Measurements from ENCODE around the gene LGALS4.
A peak's percentile ranks its signal among the peaks of the same experiment; 100 is the strongest.
"Not testable (repeated sequence)": the region's sequence is repeated elsewhere in the genome, so short reads cannot be mapped to it uniquely, and the experiment has no call there.

Gene LGALS4

GRCh38 chr19:38793671-38794070, 19.1 kb downstream of the LGALS4 start:
- H3K27me3 ChIP-seq (ENCODE audit: control insufficient read depth, low read length) = peaks cover 4% of the 10 kb centered on the region
- H3K4me1 ChIP-seq (ENCODE audit: control insufficient read depth, low read length) = peaks cover 18% of the 10 kb centered on the region
- H3K79me2 ChIP-seq (ENCODE audit: control insufficient read depth, low read length) = no peaks in the 10 kb centered on the region
- H3K4me2 ChIP-seq (ENCODE audit: low read length) = no peak overlapping the region
- no peaks in the 10 kb centered on the region for H3K9me3 ChIP-seq (ENCODE audit: control insufficient read depth, insufficient read depth, low read length)
- H3K9me2 ChIP-seq (replicated peaks; ENCODE audit: control insufficient read depth, low read length) = no peaks in the 10 kb centered on the region
- no peaks in the 10 kb centered on the region for H3F3A ChIP-seq (ENCODE audit: control insufficient read depth, insufficient read depth)
- no peak overlapping the region for H3K27ac ChIP-seq (ENCODE audit: low read depth, low read length)
- H3K4me3 ChIP-seq (ENCODE audit: low read length) = no peak overlapping the region
- TF ChIP-seq EZH2phosphoT487 (IDR thresholded peaks at IDR 0.05; ENCODE audit: borderline replicate concordance, low read length) = no peak
- TF ChIP-seq CTCF (IDR thresholded peaks at IDR 0.05; ENCODE audit: low read depth, low read length, poor library complexity, severe bottlenecking) = no peak
- no peaks in the 10 kb centered on the region for H3K36me3 ChIP-seq (ENCODE audit: control insufficient read depth, low read length)
- H4K20me1 ChIP-seq (ENCODE audit: control insufficient read depth, insufficient read depth, low read depth, low read length) = no peaks in the 10 kb centered on the region

GRCh38 chr19:38793177-38793576, 19.6 kb downstream of the LGALS4 start:
- Histone ChIP-seq H3K4me1 (ENCODE audit: control insufficient read depth, low read length) (peaks cover 18% of the 10 kb centered on the region), H4K20me1 (ENCODE audit: control insufficient read depth, insufficient read depth, low read depth, low read length) (no peaks in the 10 kb centered on the region), H3K36me3 (ENCODE audit: control insufficient read depth, low read length) (no peaks in the 10 kb centered on the region), H3K9me3 (ENCODE audit: control insufficient read depth, insufficient read depth, low read length) (no peaks in the 10 kb centered on the region), H3K4me2 (ENCODE audit: low read length) (no peak overlapping the region), H3K4me3 (ENCODE audit: low read length) (no peak overlapping the region), H3K27me3 (ENCODE audit: control insufficient read depth, low read length) (peaks cover 4% of the 10 kb centered on the region), H3F3A (ENCODE audit: control insufficient read depth, insufficient read depth) (no peaks in the 10 kb centered on the region), H3K79me2 (ENCODE audit: control insufficient read depth, low read length) (no peaks in the 10 kb centered on the region), H3K27ac (ENCODE audit: low read depth, low read length) (no peak overlapping the region), H3K9me2 (replicated peaks; ENCODE audit: control insufficient read depth, low read length) (no peaks in the 10 kb centered on the region)
- TF ChIP-seq EZH2phosphoT487 (IDR thresholded peaks at IDR 0.05; ENCODE audit: borderline replicate concordance, low read length) (no peak), CTCF (IDR thresholded peaks at IDR 0.05; ENCODE audit: low read depth, low read length, poor library complexity, severe bottlenecking) (no peak)

- Histone ChIP-seq H3K27me3 (ENCODE audit: control insufficient read depth, low read length) (peaks cover 4% of the 10 kb centered on the region), H3K9me2 (replicated peaks; ENCODE audit: control insufficient read depth, low read length) (no peaks in the 10 kb centered on the region), H3K4me2 (ENCODE audit: low read length) (peak overlapping the region; percentile 51), H3K4me3 (ENCODE audit: low read length) (peak overlapping the region; percentile 51), H3K79me2 (ENCODE audit: control insufficient read depth, low read length) (no peaks in the 10 kb centered on the region), H3F3A (ENCODE audit: control insufficient read depth, insufficient read depth) (no peaks in the 10 kb centered on the region), H3K27ac (ENCODE audit: low read depth, low read length) (no peak overlapping the region), H3K9me3 (ENCODE audit: control insufficient read depth, insufficient read depth, low read length) (no peaks in the 10 kb centered on the region), H4K20me1 (ENCODE audit: control insufficient read depth, insufficient read depth, low read depth, low read length) (no peaks in the 10 kb centered on the region), H3K4me1 (ENCODE audit: control insufficient read depth, low read length) (peaks cover 18% of the 10 kb centered on the region), H3K36me3 (ENCODE audit: control insufficient read depth, low read length) (no peaks in the 10 kb centered on the region)
- TF ChIP-seq EZH2phosphoT487 (IDR thresholded peaks at IDR 0.05; ENCODE audit: borderline replicate concordance, low read length) (no peak), CTCF (IDR thresholded peaks at IDR 0.05; ENCODE audit: low read depth, low read length, poor library complexity, severe bottlenecking) (peak; percentile 17)
Measured at GRCh38 chr19:38792250-38793111, 20.3 kb downstream of the LGALS4 start.

GRCh38 chr19:38791451-38792064, 21.2 kb downstream of the LGALS4 start:
- not testable (repeated sequence) for H3K27me3 ChIP-seq (ENCODE audit: control insufficient read depth, low read length); H4K20me1 ChIP-seq (ENCODE audit: control insufficient read depth, insufficient read depth, low read depth, low read length); H3K36me3 ChIP-seq (ENCODE audit: control insufficient read depth, low read length); H3K9me3 ChIP-seq (ENCODE audit: control insufficient read depth, insufficient read depth, low read length); H3F3A ChIP-seq (ENCODE audit: control insufficient read depth, insufficient read depth); H3K27ac ChIP-seq (ENCODE audit: low read depth, low read length); H3K9me2 ChIP-seq (replicated peaks; ENCODE audit: control insufficient read depth, low read length); H3K79me2 ChIP-seq (ENCODE audit: control insufficient read depth, low read length)
- Histone ChIP-seq H3K4me1 (ENCODE audit: control insufficient read depth, low read length) (peaks cover 18% of the 10 kb centered on the region), H3K4me3 (ENCODE audit: low read length) (0 out of 2 replicates have a peak overlapping the region, but pooled peaks have one; percentile 32), H3K4me2 (ENCODE audit: low read length) (peak overlapping the region; percentile 36; the same call in 1 of the 2 replicates)

- not testable (repeated sequence) for H3K36me3 ChIP-seq (ENCODE audit: control insufficient read depth, low read length); H3K9me3 ChIP-seq (ENCODE audit: control insufficient read depth, insufficient read depth, low read length); H4K20me1 ChIP-seq (ENCODE audit: control insufficient read depth, insufficient read depth, low read depth, low read length); H3K27me3 ChIP-seq (ENCODE audit: control insufficient read depth, low read length); H3F3A ChIP-seq (ENCODE audit: control insufficient read depth, insufficient read depth); H3K79me2 ChIP-seq (ENCODE audit: control insufficient read depth, low read length); H3K9me2 ChIP-seq (replicated peaks; ENCODE audit: control insufficient read depth, low read length); H3K27ac ChIP-seq (ENCODE audit: low read depth, low read length)
- Histone ChIP-seq H3K4me1 (ENCODE audit: control insufficient read depth, low read length) (peaks cover 16% of the 10 kb centered on the region), H3K4me3 (ENCODE audit: low read length) (0 out of 2 replicates have a peak overlapping the region, but pooled peaks have one; percentile 32), H3K4me2 (ENCODE audit: low read length) (peak overlapping the region; percentile 36; the same call in 1 of the 2 replicates)
Measured at GRCh38 chr19:38790507-38791403, 22.0 kb downstream of the LGALS4 start.

All from DOHH2 (cell line).